GM18909 (cell line): ENCODE data around the gene HADHA.
"Not testable (repeated sequence)": the region's sequence is repeated elsewhere in the genome, so short reads cannot be mapped to it uniquely, and the experiment has no call there.

Source experiments
- ATAC-seq: cut with Tn5 transposase; IDR thresholded peaks from one replicate; pipeline ENCODE4 v1.9.1; 2021; ENCODE audit warnings: mild to moderate bottlenecking; ENCODE audit not compliant: unreplicated experiment, poor library complexity

The HADHA gene

GRCh38 chr2:26244309-26245230 lies at the start of gene HADHA, which contains the start of gene HADHB:
Gene HADHA, minus strand, starts transcription at chr2:26244632. Its CDS starts 36 bp downstream, at chr2:26244596.
Gene HADHB, plus strand, starts transcription at chr2:26244939. Its CDS starts 9,316 bp downstream, at chr2:26254255.
- peak; percentile 74 for ATAC-seq

GRCh38 chr2:26292646-26293045 lies 48.2 kb upstream of the HADHA start:
- ATAC-seq = no peak

GRCh38 chr2:26290001-26290400 lies 45.6 kb upstream of the HADHA start:
- ATAC-seq = no peak

- ATAC-seq = no peak
Observed at GRCh38 chr2:26285931-26286330, 41.5 kb upstream of the HADHA start.

DNA sequence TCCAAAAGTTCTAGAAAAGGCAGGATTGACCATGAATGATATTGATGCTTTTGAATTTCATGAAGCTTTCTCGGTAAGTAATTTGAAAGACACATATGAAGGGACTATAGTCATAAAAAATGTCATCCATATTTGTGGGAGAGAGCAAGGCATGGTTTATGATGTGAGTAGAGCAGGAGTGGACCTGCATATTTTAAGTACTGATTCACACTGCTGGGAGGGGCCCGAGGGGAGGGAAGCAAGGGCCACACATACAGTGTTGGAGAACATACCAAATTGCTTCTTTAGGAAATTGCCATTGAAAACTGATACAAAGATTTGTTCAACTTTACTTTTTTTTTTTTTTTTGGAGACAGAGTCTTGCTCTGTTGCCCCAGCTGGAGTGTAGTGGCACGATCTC lies 39.7 kb upstream of the HADHA start:
- no peak for ATAC-seq

GRCh38 chr2:26283606-26284005 lies 39.2 kb upstream of the HADHA start:
- no peak for ATAC-seq

DNA sequence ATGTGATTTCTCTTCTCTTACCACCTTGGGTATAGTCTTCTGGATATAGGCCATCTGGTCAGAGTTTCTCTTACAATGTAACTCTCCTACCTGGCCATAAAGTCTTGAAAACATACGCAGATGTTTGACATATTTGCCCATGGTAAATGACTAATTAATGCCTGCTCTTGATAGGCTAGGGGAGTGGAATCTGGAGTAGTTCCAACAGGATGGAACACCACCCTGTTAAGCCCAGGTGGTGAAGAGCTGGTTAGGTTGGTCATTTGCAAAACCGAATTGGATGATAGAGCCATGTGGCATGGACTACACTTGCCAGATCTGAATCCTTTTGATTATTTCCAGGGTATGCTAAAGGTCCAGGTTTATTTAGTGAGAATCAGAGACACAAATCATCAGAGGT lies 36.8 kb upstream of the HADHA start:
- no peak for ATAC-seq

DNA sequence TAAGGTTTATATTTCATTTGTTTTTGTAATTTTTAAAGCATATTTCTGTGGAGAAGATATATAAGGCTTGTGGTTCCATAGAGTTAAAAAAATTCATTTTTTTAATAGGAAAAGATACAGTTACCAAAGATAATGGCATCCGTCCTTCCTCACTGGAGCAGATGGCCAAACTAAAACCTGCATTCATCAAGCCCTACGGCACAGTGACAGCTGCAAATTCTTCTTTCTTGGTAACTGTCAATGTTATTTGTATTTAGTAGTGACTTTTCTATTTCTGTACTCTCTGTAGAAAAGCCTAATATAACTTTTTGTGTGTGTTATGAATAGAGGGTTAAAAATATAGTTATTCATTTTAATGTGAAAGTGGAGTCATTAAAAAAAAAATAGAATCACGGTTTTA lies 35.5 kb upstream of the HADHA start:
- no peak for ATAC-seq

DNA sequence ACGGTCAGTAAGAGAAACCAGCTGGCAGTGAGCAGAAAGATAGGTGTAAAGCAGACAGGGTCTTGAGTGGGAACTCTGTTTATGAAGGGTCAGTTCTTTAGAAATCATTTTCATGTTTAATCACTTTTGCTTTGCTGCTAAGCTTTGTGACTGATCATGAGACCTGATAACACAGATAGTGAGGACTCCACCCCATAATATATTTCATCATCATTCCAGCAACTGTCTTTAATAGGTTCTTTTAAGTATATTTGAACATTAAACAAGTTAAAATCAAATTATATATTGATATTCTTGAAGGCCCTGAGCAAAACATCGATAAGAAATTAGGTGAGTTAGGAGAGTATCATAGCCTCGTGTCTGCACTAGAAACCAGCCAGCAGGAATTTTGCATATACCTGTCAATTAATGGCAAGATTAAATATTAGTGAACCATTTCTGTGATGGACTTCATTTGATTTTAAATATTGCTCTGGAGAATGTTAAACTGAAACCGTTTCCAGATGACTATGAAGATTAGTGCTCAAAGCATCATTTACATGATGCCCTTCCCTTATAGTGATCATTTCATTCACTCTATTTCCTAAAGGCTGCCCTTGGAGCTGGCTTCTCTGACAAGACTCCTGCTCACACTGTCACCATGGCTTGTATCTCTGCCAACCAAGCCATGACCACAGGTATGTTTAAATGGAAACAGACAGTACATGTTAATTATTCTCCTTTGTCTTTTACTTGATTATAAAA lies 32.2 kb upstream of the HADHA start:
- no peak for ATAC-seq

DNA sequence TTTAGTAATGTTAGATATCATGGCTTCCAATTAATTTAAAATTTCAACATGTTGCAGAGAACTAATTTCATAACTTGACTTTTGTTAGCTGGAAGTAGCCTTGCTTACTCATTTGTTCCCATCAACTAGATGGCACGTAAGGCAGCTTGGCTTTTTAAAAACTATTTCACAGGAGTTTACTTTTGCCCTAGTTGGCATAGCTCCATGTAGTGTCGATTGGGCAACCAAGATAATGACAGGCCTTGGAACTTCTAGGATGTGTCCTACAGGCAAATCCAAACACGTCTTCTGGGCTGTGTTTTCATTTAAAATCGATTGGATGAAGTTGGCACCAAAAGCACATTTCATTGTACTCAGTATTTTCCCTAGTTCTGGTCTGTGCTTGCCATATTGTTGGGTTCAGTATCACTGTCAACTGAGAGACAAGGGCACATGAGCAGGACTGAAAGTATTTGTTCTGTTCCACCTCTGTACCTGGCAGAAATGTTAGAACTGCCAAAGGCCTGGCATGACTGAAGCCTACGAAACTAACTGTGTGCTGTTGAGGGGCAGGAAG lies 29.7 kb upstream of the HADHA start:
- ATAC-seq = no peak

- ATAC-seq = no peak
Observed at GRCh38 chr2:26273501-26273900, 29.1 kb upstream of the HADHA start.

DNA sequence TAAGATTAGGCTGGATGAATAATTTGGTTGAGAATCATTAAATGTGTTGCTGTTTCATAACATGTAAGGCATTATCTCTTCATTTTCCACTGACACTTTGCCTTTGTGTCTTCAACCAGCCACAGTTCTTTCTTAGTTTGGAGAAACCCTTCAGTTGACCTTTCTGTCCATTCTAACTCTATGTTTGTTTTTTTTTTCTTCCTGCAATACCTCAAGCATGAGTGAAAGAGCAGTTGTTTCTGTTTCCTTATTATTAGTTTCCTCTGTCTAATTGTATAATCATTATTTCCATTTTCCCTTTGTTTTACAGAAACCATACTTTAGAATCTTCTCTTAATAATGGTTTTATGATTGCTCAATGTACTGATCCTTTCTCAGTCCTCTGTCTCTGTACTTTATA lies 25.9 kb upstream of the HADHA start:
- no peak for ATAC-seq

GRCh38 chr2:26269571-26270158 lies 25.2 kb upstream of the HADHA start:
- no peak for ATAC-seq

DNA sequence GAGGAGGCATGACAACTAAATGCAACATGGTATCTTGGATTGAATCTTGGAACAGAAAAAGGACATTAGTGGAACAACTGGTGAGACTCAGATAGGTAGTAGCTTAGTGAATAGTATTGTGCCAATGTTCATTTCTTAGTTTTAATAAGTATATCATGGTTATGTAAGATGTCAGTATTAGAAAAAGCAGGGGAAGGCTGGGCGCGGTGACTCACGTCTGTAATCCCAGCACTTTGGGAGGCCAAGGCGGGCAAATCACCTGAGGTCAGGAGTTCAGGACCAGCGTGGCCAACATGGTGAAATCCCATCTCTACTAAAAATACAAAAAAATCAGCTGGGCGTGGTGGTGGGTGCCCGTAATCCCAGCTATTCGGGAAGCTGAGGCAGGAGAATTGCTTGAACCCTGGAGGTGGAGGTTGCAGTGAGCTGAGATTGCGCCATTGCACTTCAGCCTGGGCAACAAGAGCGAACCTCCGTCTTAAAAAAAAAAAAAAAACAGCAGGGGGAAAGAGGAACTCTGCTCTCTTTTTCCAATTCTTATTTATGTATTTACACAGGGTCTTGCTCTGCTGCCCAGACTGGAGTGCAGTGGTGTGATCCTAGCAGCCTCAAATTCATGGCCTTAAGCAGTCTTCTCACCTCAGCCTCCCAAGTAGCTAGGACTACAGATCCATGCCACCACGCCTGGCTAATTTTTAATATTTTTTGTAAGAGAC lies 24.4 kb upstream of the HADHA start:
- not testable (repeated sequence) for ATAC-seq

- no peak for ATAC-seq
Observed at GRCh38 chr2:26268213-26268612, 23.8 kb upstream of the HADHA start.

DNA sequence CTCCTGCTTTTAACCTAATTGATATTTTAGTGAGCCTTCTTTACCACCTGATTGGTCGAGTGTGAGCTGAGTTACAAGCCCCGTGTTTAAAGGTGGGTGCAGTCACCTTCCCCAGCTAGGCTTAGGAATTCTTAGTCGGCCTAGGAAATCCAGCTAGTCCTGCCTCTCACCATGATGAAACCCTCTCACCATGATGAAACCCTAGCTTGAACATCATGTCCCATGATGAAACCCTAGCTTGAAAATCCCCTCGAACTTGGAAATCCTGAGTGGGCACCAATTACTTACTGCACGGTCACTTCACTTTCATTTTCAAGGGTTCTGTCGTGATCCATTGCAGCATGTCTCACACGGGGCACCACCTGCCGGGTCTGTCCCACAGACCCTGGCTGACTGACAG lies 14.4 kb upstream of the HADHA start:
- not testable (repeated sequence) for ATAC-seq

DNA sequence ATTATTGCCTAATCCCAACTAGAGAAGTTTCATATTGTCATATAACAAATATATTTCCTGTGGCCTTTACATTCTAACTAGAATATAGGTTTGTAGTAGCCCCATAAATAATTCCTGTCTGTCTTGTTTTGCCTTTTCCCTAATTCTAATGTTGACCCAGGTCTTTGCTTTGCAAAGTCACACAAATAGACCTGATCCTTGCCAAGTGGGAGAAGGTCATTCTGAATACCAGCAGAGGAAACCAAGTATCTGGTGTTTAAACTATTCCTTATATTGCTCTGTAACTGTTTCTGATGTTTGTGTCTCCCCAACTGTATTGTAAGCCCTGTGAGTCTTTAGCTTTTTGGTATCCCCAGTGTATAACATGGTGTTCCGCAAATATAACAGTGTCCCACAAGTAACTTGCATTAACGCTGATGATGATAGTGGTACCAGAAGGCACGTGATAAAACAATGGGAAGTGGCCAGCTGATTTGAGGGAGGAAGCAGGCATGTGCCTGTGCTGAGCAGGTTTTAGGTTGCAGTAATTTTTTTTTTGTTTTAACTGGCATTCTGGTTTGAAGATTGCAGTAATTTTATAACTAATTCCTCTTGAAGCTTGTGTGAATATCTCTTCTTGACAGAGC lies 11.4 kb upstream of the HADHA start:
- ATAC-seq = no peak

- ATAC-seq = no peak
Observed at GRCh38 chr2:26251893-26252292, 7.5 kb upstream of the HADHA start.

DNA sequence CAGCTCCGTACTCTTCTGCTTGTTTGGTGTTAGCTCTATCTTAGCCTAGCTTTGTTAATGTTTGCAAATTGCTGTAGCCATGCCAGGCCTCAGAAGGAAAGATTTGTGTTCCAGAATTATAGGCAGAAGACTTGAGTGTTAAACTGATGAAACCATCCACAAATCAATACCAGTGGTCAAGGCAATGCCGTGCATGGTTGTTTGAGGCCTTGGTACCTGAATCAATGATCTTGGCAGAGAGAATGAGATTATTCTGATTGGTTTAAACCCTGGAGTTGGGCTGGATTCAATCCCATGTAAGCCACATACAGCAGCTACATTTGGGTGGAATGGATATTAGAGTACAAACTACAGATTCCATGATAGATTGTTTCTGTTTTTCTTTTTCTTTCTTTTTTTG lies 5.2 kb upstream of the HADHA start:
- ATAC-seq = no peak

DNA sequence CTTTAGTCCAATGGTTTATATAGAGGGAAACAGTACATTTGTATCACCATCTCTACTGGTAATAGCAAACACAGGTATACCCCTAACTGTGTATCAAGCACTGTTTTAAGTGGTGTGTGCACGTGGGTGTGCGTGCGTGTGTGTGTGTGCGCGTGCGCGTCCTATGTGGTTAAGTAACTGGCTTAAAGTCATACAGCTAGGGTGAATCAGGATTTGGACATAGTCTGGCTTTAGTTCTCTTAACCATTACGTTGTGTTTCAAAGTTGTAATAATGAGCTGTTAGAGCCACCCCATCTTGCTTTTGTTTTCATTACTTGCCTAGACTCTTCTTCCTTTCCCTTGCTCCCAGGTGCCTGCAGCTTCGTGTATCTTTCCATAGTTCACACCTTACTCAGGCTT lies 2.4 kb upstream of the HADHA start:
- ATAC-seq = no peak
